Measurements from ENCODE around the gene RALGPS1. TPM values are rescaled to one million over a fixed set of nuclear protein-coding genes. Genes with fewer than 3 reads are reported as not detected.

RALGPS1 gene
- total RNA-seq, 1 donor from 2014 or later = 21.7 TPM

DNA sequence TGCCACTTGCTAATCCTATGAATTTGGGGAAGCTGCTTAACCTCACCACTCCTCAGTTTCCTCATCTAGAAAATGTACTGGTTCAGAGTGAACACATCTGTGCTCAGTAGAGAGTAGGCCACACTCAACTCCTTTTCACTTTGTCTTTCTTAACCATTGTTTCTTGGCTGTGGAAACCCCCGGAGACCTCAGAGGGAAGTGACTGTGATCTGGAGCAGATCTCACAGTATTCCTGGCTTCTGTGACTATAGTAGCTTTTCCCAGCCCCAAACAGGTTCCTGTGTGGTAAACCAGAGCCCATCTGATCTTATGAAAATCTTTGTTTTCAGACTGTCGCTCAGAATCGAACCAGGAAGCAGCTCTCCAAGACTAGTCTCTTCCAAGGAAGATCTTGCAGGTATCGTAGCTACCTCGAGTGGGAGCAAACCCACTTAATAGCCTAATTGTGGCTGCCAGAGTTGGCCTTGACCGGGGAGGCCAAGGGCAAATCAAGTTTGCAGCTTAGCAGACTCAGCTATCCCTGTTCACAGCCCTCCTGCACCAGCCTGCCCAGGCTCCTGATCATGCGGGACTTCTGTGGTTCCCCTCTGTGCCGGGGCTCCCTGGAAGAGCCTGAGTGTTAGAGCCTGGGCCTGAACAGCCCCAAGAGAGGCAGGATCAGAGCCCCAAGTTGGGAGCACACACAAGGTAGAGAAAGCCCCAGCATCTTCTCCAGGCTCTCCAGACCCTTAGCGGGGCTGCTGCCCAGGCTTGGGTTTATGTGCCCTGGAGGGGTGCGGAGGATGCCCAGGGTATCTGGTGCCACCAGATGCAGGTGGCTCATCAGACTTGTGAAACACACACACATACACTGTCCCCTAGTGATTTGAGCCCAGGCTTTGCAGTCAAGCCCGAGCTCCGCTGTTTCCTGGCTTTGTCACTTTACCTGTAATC is 260.1 kb downstream of the RALGPS1 start:
- TF ChIP-seq, protein P1, sequence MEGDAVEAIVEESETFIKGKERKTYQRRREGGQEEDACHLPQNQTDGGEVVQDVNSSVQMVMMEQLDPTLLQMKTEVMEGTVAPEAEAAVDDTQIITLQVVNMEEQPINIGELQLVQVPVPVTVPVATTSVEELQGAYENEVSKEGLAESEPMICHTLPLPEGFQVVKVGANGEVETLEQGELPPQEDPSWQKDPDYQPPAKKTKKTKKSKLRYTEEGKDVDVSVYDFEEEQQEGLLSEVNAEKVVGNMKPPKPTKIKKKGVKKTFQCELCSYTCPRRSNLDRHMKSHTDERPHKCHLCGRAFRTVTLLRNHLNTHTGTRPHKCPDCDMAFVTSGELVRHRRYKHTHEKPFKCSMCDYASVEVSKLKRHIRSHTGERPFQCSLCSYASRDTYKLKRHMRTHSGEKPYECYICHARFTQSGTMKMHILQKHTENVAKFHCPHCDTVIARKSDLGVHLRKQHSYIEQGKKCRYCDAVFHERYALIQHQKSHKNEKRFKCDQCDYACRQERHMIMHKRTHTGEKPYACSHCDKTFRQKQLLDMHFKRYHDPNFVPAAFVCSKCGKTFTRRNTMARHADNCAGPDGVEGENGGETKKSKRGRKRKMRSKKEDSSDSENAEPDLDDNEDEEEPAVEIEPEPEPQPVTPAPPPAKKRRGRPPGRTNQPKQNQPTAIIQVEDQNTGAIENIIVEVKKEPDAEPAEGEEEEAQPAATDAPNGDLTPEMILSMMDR (IDR thresholded peaks at IDR 0.05) = no peak
- H3K36me3 Mint-ChIP-seq (ENCODE audit: low read depth) = peaks cover 22% of the 10 kb centered on the region
- ChIA-PET CTCF (no interaction called here), POLR2A (no interaction called here)
- no peak overlapping the region for H3K4me3 Mint-ChIP-seq
- H3K27me3 Mint-ChIP-seq = no peaks in the 10 kb centered on the region
- DNase-seq (peak; percentile 7), ATAC-seq (ENCODE audit: low read depth) (no peak)
- intact Hi-C loops (cut with micrococcal nuclease) = no loop called here
- H3K4me1 Mint-ChIP-seq = no peaks in the 10 kb centered on the region
- H3K9me3 Mint-ChIP-seq = no peaks in the 10 kb centered on the region
- H3K27ac Mint-ChIP-seq = no peak overlapping the region

DNA sequence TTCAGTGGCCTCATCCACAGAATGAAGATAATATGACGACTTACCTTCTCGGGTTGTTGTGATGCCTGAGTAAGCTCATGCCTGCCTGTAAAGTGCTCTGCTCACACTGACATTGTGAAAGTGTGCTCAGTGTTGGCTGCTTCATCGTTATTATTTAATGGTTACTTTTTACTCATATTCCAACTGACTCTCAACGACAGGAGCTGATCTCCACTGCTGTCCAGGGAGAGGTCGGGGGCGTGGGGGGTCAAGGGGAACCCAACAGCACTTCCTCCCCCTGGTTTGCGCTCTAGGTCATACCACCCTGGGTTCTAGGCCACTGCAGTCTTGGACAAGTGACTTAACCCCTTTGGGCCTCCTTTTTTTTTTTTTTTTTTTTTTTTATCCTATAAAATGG is 260.7 kb downstream of the RALGPS1 start:
- Mint-ChIP-seq H3K4me1 (no peaks in the 10 kb centered on the region), H3K4me3 (no peak overlapping the region), H3K27me3 (no peaks in the 10 kb centered on the region), H3K27ac (no peak overlapping the region), H3K36me3 (ENCODE audit: low read depth) (peaks cover 22% of the 10 kb centered on the region), H3K9me3 (no peaks in the 10 kb centered on the region)
- ChIA-PET POLR2A (no interaction called here), CTCF (interaction anchor here (0.8 kb wide), 1 partner anchor 12 kb away, joined by 3 read pairs; no protein-coding TSS in a partner anchor)
- TF ChIP-seq, protein P1 (IDR thresholded peaks at IDR 0.05) = no peak
- DNase-seq (no peak), ATAC-seq (ENCODE audit: low read depth) (no peak)
- intact Hi-C loops (cut with micrococcal nuclease) = no loop called here

DNA sequence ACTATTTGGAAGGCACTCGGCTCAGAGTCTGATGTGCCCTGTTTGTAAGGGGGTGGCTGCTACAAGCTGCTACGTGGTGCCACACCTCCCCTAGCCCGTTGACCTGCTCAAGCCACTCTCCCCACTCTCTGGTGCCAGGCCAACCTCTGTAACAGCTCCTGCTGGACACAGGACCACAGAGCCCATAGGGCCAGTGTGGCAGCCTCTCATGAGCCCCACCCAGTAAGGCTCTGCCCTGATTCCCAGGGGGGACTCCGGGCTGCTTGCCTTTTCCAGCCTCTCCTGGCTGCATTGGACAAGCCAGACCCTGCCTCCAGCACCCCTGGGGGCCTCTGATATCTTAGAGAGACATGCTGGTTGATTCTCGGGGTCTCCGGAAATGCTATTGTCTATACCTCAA is 261.2 kb downstream of the RALGPS1 start:
- TF ChIP-seq, protein P1 (IDR thresholded peaks at IDR 0.05) = no peak
- ChIA-PET POLR2A (no interaction called here), CTCF (interaction anchor here (0.8 kb wide), 1 partner anchor 13 kb away, joined by 3 read pairs; no protein-coding TSS in a partner anchor)
- H3K36me3 Mint-ChIP-seq (ENCODE audit: low read depth) = peaks cover 22% of the 10 kb centered on the region
- H3K4me3 Mint-ChIP-seq = no peak overlapping the region
- no peaks in the 10 kb centered on the region for H3K4me1 Mint-ChIP-seq
- intact Hi-C loops (cut with micrococcal nuclease) = no loop called here
- DNase-seq (no peak), ATAC-seq (ENCODE audit: low read depth) (no peak)
- no peaks in the 10 kb centered on the region for H3K9me3 Mint-ChIP-seq
- H3K27ac Mint-ChIP-seq = no peak overlapping the region
- H3K27me3 Mint-ChIP-seq = no peaks in the 10 kb centered on the region

DNA sequence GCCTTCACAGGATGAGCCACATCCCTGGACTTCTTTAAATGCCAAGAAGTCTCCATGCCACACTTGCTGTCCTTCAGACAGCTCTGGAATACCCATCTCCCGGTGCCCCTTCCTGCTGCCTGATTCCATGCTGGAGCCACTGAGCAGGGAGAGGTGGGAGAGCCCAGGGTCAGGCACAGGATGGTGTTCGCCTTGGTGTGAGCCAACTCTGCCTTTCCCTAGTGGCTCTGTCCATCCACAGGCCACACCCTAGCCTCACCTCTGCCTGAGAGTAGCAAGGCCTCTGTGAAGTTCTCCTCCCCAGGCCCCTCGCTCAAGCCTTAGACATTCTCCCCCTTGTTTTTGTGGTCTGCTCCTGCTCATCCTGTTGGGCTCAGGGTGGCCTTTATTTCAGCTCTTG is 262.0 kb downstream of the RALGPS1 start:
- no peaks in the 10 kb centered on the region for H3K27me3 Mint-ChIP-seq
- no peaks in the 10 kb centered on the region for H3K9me3 Mint-ChIP-seq
- H3K27ac Mint-ChIP-seq = no peak overlapping the region
- ATAC-seq (ENCODE audit: low read depth) (no peak), DNase-seq (peak; percentile 3)
- intact Hi-C loops (cut with micrococcal nuclease) = no loop called here
- POLR2A ChIA-PET = no interaction called here
- H3K4me3 Mint-ChIP-seq = no peak overlapping the region
- CTCF ChIA-PET = no interaction called here
- peaks cover 22% of the 10 kb centered on the region for H3K36me3 Mint-ChIP-seq (ENCODE audit: low read depth)
- H3K4me1 Mint-ChIP-seq = no peaks in the 10 kb centered on the region
- TF ChIP-seq, protein P1 (IDR thresholded peaks at IDR 0.05) = no peak

DNA sequence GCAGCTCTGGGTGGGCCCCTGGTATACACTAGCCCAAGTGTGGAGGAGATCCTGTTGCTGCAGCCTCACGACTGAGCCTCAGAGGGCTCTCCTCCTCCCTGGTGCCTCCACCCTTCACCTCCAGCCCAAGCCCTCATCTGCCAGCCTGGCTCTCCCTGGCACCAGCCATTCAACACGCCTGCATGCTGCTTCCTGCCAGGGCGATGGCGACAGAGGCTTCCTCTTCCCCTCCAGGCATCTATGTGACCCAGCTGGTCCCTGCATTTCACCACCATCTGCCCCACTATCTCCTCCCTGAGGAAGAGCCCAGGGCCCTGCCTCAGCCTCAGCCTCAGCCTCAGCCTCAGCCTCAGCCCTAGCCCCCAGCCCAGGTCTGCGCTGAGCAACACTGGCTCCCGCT is 262.6 kb downstream of the RALGPS1 start:
- no peak for ATAC-seq (ENCODE audit: low read depth)
- DNase-seq = peak; percentile 4
- ChIA-PET POLR2A (no interaction called here), CTCF (no interaction called here)
- H3K4me1 Mint-ChIP-seq = no peaks in the 10 kb centered on the region
- H3K4me3 Mint-ChIP-seq = no peak overlapping the region
- H3K27me3 Mint-ChIP-seq = no peaks in the 10 kb centered on the region
- H3K27ac Mint-ChIP-seq = no peak overlapping the region
- no peaks in the 10 kb centered on the region for H3K9me3 Mint-ChIP-seq
- H3K36me3 Mint-ChIP-seq (ENCODE audit: low read depth) = peaks cover 20% of the 10 kb centered on the region
- intact Hi-C loops (cut with micrococcal nuclease) = no loop called here
- TF ChIP-seq, protein P1 (IDR thresholded peaks at IDR 0.05) = no peak
